ENCODE data around the gene ORM2.
A peak's percentile ranks its signal among the peaks of the same experiment; 100 is the strongest.

ORM2 gene

DNA sequence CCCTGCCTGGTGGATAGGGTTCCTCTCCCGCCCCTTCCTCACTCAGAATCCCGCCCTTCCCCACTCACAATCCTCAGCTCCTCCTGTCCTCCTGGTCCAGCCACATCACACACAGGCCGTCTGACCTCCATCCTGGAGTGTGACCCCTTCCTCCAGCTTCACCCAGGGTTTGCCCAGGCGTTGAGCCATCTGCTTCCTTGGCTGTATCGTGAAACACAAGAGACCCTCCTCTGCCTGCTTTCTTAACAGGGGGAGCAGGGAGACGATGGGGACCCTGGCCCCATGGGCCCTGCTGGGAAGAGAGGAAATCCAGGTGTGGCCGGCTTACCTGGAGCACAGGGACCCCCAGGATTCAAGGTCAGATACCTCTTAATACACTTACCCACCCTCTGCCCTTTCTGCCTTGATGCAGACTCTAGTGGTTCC is 39.1 kb upstream of the ORM2 start:
- Histone ChIP-seq H2AFZ (ENCODE audit: low read length) (no peak overlapping the region), H3K4me1 (ENCODE audit: insufficient read depth, low read length, poor library complexity, severe bottlenecking) (no peaks in the 10 kb centered on the region), H3K9me2 (replicated peaks; ENCODE audit: low read depth, low read length) (no peaks in the 10 kb centered on the region), H3K36me3 (ENCODE audit: insufficient read depth, low read length) (no peaks in the 10 kb centered on the region), H3K4me3 (ENCODE audit: low read length, poor library complexity, severe bottlenecking) (no peak overlapping the region), H3K9ac (ENCODE audit: low read depth, low read length, poor library complexity, severe bottlenecking) (no peak overlapping the region), H3K9me3 (ENCODE audit: insufficient read depth, low read depth, low read length) (no peaks in the 10 kb centered on the region), H3F3A (ENCODE audit: low read depth) (no peaks in the 10 kb centered on the region), H4K20me1 (ENCODE audit: insufficient read depth, low read length, poor library complexity, severe bottlenecking) (no peaks in the 10 kb centered on the region), H3K79me2 (ENCODE audit: insufficient read depth, low read length) (no peaks in the 10 kb centered on the region), H3K27me3 (ENCODE audit: insufficient read depth, low read length, poor library complexity, severe bottlenecking) (no peaks in the 10 kb centered on the region), H3K4me2 (ENCODE audit: low read depth, low read length, poor library complexity, severe bottlenecking) (no peak overlapping the region)
- TF ChIP-seq, protein P1, sequence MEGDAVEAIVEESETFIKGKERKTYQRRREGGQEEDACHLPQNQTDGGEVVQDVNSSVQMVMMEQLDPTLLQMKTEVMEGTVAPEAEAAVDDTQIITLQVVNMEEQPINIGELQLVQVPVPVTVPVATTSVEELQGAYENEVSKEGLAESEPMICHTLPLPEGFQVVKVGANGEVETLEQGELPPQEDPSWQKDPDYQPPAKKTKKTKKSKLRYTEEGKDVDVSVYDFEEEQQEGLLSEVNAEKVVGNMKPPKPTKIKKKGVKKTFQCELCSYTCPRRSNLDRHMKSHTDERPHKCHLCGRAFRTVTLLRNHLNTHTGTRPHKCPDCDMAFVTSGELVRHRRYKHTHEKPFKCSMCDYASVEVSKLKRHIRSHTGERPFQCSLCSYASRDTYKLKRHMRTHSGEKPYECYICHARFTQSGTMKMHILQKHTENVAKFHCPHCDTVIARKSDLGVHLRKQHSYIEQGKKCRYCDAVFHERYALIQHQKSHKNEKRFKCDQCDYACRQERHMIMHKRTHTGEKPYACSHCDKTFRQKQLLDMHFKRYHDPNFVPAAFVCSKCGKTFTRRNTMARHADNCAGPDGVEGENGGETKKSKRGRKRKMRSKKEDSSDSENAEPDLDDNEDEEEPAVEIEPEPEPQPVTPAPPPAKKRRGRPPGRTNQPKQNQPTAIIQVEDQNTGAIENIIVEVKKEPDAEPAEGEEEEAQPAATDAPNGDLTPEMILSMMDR (conservative IDR thresholded peaks at IDR 0.05; ENCODE audit: low read length): no peak
- no peak for TF ChIP-seq EZH2phosphoT487 (IDR thresholded peaks at IDR 0.05; ENCODE audit: borderline replicate concordance)

DNA sequence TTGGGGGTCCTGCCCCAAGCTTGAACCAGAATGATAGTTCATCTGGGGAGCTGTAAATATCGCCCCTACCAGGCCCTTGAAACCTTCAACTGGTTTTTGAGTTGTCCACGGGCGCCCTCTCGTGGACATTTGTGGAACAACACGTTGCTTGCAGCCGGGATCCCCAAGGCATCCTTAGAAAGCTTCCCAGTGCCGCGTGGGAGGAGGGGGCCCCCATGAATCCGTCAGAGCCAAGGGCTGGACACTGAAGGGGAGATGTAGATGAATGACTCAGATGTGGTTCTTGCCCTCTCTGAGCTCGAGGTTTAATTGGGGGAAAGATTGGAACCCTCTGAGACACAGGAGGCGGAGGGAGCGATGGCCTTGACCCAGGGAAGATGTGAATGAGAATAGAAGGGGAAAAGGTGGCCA is 38.6 kb upstream of the ORM2 start:
- H3K79me2 ChIP-seq (ENCODE audit: insufficient read depth, low read length): no peaks in the 10 kb centered on the region
- no peaks in the 10 kb centered on the region for H3K27me3 ChIP-seq (ENCODE audit: insufficient read depth, low read length, poor library complexity, severe bottlenecking)
- H3K36me3 ChIP-seq (ENCODE audit: insufficient read depth, low read length): no peaks in the 10 kb centered on the region
- H3K9ac ChIP-seq (ENCODE audit: low read depth, low read length, poor library complexity, severe bottlenecking): no peak overlapping the region
- TF ChIP-seq, protein P1 (conservative IDR thresholded peaks at IDR 0.05; ENCODE audit: low read length): peak; percentile 92
- TF ChIP-seq EZH2phosphoT487 (IDR thresholded peaks at IDR 0.05; ENCODE audit: borderline replicate concordance): no peak
- H2AFZ ChIP-seq (ENCODE audit: low read length): no peak overlapping the region
- H3K4me1 ChIP-seq (ENCODE audit: insufficient read depth, low read length, poor library complexity, severe bottlenecking): no peaks in the 10 kb centered on the region
- H3K4me3 ChIP-seq (ENCODE audit: low read length, poor library complexity, severe bottlenecking): no peak overlapping the region
- no peaks in the 10 kb centered on the region; the same call in 1 of the 2 replicates for H3K9me3 ChIP-seq (ENCODE audit: insufficient read depth, low read depth, low read length)
- no peaks in the 10 kb centered on the region for H4K20me1 ChIP-seq (ENCODE audit: insufficient read depth, low read length, poor library complexity, severe bottlenecking)
- H3F3A ChIP-seq (ENCODE audit: low read depth): no peaks in the 10 kb centered on the region
- H3K9me2 ChIP-seq (replicated peaks; ENCODE audit: low read depth, low read length): no peaks in the 10 kb centered on the region
- no peak overlapping the region for H3K4me2 ChIP-seq (ENCODE audit: low read depth, low read length, poor library complexity, severe bottlenecking)

DNA sequence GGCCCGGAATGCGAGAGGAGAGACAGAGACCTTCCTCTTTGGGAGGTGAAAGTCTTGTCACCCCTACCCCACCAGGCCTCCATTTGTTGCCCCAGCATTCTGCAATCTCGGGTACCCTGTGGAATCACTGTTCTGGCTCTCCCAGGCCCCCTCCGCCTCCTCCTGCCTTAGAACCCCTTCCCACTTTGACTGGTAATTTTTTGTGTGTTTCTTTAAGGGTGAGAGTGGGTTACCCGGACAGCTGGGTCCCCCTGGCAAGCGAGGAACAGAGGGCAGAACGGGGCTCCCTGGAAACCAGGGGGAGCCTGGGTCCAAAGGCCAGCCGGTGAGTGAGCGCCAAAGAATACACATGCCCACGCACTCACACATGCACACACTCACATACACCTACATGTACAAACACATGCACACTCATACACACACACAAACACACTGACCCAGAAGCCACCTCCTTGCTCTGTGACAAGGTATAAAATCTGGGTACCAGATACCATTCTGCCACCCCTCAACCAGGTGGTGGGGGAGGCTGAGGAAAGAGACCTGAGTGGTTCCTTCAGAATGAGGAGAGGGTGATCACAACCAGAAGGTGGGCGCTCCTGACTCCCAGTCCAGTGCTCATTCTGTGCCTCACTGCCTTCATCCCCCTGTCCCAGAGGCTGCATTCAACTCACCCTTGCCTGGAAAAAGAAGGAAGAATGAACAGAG is 37.6 kb upstream of the ORM2 start:
- Histone ChIP-seq H3K9me2 (replicated peaks; ENCODE audit: low read depth, low read length) (no peaks in the 10 kb centered on the region), H4K20me1 (ENCODE audit: insufficient read depth, low read length, poor library complexity, severe bottlenecking) (no peaks in the 10 kb centered on the region), H3K4me1 (ENCODE audit: insufficient read depth, low read length, poor library complexity, severe bottlenecking) (no peaks in the 10 kb centered on the region), H3K4me2 (ENCODE audit: low read depth, low read length, poor library complexity, severe bottlenecking) (no peak overlapping the region), H3K36me3 (ENCODE audit: insufficient read depth, low read length) (no peaks in the 10 kb centered on the region), H3K27me3 (ENCODE audit: insufficient read depth, low read length, poor library complexity, severe bottlenecking) (no peaks in the 10 kb centered on the region), H3F3A (ENCODE audit: low read depth) (no peaks in the 10 kb centered on the region), H3K9me3 (ENCODE audit: insufficient read depth, low read depth, low read length) (no peaks in the 10 kb centered on the region; the same call in 1 of the 2 replicates), H3K4me3 (ENCODE audit: low read length, poor library complexity, severe bottlenecking) (no peak overlapping the region), H3K79me2 (ENCODE audit: insufficient read depth, low read length) (no peaks in the 10 kb centered on the region), H2AFZ (ENCODE audit: low read length) (no peak overlapping the region), H3K9ac (ENCODE audit: low read depth, low read length, poor library complexity, severe bottlenecking) (no peak overlapping the region)
- TF ChIP-seq, protein P1 (conservative IDR thresholded peaks at IDR 0.05; ENCODE audit: low read length): no peak
- no peak for TF ChIP-seq EZH2phosphoT487 (IDR thresholded peaks at IDR 0.05; ENCODE audit: borderline replicate concordance)

Measured in Loucy (cell line).